ENCODE results near the gene DYNC1H1.

The DYNC1H1 gene

GRCh38 chr14:102049258-102050025, 85.1 kb downstream of the DYNC1H1 start:
- TF ChIP-seq CTCF (IDR thresholded peaks at IDR 0.05; ENCODE audit: control insufficient read depth, extremely low read depth, insufficient read depth): no peak
- no peak for DNase-seq (ENCODE audit: low read depth)
- H3K4me3 ChIP-seq (ENCODE audit: low read depth, low read length): no peak overlapping the region

- TF ChIP-seq CTCF (IDR thresholded peaks at IDR 0.05; ENCODE audit: control insufficient read depth, extremely low read depth, insufficient read depth): no peak
Observed at GRCh38 chr14:102050026-102050405, 85.6 kb downstream of the DYNC1H1 start.

GRCh38 chr14:102050625-102051024, 86.3 kb downstream of the DYNC1H1 start:
- no peak for TF ChIP-seq CTCF (IDR thresholded peaks at IDR 0.05; ENCODE audit: control insufficient read depth, extremely low read depth, insufficient read depth)
- no peak for DNase-seq (ENCODE audit: low read depth)
- H3K4me3 ChIP-seq (ENCODE audit: low read depth, low read length): no peak overlapping the region

More at GRCh38 chr14:102050026-102050405, 85.6 kb downstream of the DYNC1H1 start:
- H3K4me3 ChIP-seq (ENCODE audit: low read depth, low read length): no peak overlapping the region
- no peak for DNase-seq (ENCODE audit: low read depth)

GRCh38 chr14:102052522-102052921, 88.1 kb downstream of the DYNC1H1 start:
- DNase-seq (ENCODE audit: low read depth): no peak
- no peak overlapping the region for H3K4me3 ChIP-seq (ENCODE audit: low read depth, low read length)
- no peak for TF ChIP-seq CTCF (IDR thresholded peaks at IDR 0.05; ENCODE audit: control insufficient read depth, extremely low read depth, insufficient read depth)

GRCh38 chr14:102055181-102055901, 91.0 kb downstream of the DYNC1H1 start:
- TF ChIP-seq CTCF (IDR thresholded peaks at IDR 0.05; ENCODE audit: control insufficient read depth, extremely low read depth, insufficient read depth): no peak
- DNase-seq (ENCODE audit: low read depth): no peak

GRCh38 chr14:102056694-102057442, 92.5 kb downstream of the DYNC1H1 start:
- DNase-seq (ENCODE audit: low read depth): no peak
- TF ChIP-seq CTCF (IDR thresholded peaks at IDR 0.05; ENCODE audit: control insufficient read depth, extremely low read depth, insufficient read depth): no peak

More at GRCh38 chr14:102055181-102055901, 91.0 kb downstream of the DYNC1H1 start:
- H3K4me3 ChIP-seq (ENCODE audit: low read depth, low read length): no peak overlapping the region

More at GRCh38 chr14:102056694-102057442, 92.5 kb downstream of the DYNC1H1 start:
- H3K4me3 ChIP-seq (ENCODE audit: low read depth, low read length): no peak overlapping the region
